ENCODE measurements around the gene IZUMO1.

DNA sequence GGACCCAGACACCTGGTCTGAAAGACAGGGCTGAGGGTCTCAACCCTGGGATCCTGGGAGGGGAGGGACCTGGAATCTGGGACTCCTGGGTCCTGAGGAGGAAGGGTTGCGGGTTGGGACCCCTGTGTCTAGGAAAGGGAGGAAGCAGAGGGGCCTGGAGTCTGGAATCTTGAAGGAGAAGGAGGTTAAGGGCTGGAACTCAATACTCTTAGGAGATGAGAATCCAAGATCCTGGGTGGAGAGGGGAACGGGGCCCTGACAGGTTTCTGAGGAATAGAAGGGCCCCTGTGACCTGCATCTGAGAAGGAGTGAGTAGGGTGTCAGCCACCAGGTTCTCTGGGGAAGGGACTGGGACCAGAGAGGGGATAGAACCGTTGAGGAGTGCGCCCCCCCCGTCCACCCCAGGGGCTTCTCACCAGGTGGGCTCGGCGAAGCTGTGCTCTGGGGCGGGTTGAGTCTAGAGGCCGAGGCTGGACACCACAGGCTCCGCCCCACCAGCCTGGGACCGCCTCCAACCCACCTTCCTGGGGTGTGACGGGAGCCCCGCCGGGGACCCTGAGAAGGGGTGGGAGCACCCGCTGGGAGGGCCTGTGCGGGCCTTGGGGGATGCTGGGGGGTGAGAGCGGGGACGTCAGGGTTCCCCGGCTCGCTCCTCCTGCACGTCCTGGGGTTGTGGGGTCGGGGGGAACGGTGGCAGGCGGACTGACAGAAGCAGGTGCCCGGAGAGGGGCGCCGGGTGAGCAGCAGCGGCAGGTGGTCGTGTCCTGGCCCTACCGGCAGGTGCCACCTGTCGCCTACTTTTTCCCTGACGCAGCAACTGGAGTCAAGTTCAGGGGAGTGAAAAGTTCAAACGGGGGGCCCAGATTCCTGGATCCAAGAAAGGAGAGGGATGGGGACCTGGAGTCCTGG is 27.2 kb downstream of the IZUMO1 start, which contains the start of gene MAMSTR:
- no peak for TF ChIP-seq ARNT2 (CRISPR knock-in tag; IDR thresholded peaks at IDR 0.05; ENCODE audit: low read depth)
- no peak for TF ChIP-seq CHD4 (IDR thresholded peaks at IDR 0.05; ENCODE audit: borderline replicate concordance, low read length)
- no peak for TF ChIP-seq JUNB (CRISPR knock-in tag; IDR thresholded peaks at IDR 0.05; ENCODE audit: borderline replicate concordance)
- TF ChIP-seq, protein P1, sequence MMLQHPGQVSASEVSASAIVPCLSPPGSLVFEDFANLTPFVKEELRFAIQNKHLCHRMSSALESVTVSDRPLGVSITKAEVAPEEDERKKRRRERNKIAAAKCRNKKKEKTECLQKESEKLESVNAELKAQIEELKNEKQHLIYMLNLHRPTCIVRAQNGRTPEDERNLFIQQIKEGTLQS (CRISPR knock-in tag; IDR thresholded peaks at IDR 0.05): no peak
- TF ChIP-seq CENPT (CRISPR knock-in tag; IDR thresholded peaks at IDR 0.05; ENCODE audit: low read depth): no peak
- TF ChIP-seq MAFK (conservative IDR thresholded peaks at IDR 0.05 in 1 of 2, IDR thresholded peaks at IDR 0.05 in 1 of 2; ENCODE audit: low read length in 2 of 2): no peak
- TF ChIP-seq, protein P2, sequence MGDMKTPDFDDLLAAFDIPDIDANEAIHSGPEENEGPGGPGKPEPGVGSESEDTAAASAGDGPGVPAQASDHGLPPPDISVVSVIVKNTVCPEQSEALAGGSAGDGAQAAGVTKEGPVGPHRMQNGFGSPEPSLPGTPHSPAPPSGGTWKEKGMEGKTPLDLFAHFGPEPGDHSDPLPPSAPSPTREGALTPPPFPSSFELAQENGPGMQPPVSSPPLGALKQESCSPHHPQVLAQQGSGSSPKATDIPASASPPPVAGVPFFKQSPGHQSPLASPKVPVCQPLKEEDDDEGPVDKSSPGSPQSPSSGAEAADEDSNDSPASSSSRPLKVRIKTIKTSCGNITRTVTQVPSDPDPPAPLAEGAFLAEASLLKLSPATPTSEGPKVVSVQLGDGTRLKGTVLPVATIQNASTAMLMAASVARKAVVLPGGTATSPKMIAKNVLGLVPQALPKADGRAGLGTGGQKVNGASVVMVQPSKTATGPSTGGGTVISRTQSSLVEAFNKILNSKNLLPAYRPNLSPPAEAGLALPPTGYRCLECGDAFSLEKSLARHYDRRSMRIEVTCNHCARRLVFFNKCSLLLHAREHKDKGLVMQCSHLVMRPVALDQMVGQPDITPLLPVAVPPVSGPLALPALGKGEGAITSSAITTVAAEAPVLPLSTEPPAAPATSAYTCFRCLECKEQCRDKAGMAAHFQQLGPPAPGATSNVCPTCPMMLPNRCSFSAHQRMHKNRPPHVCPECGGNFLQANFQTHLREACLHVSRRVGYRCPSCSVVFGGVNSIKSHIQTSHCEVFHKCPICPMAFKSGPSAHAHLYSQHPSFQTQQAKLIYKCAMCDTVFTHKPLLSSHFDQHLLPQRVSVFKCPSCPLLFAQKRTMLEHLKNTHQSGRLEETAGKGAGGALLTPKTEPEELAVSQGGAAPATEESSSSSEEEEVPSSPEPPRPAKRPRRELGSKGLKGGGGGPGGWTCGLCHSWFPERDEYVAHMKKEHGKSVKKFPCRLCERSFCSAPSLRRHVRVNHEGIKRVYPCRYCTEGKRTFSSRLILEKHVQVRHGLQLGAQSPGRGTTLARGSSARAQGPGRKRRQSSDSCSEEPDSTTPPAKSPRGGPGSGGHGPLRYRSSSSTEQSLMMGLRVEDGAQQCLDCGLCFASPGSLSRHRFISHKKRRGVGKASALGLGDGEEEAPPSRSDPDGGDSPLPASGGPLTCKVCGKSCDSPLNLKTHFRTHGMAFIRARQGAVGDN (CRISPR knock-in tag; IDR thresholded peaks at IDR 0.05): no peak
- TF ChIP-seq MED13 (CRISPR knock-in tag; IDR thresholded peaks at IDR 0.05): no peak
- TF ChIP-seq KLF9 (CRISPR knock-in tag; IDR thresholded peaks at IDR 0.05; ENCODE audit: low read depth): no peak
- TF ChIP-seq, protein P3, sequence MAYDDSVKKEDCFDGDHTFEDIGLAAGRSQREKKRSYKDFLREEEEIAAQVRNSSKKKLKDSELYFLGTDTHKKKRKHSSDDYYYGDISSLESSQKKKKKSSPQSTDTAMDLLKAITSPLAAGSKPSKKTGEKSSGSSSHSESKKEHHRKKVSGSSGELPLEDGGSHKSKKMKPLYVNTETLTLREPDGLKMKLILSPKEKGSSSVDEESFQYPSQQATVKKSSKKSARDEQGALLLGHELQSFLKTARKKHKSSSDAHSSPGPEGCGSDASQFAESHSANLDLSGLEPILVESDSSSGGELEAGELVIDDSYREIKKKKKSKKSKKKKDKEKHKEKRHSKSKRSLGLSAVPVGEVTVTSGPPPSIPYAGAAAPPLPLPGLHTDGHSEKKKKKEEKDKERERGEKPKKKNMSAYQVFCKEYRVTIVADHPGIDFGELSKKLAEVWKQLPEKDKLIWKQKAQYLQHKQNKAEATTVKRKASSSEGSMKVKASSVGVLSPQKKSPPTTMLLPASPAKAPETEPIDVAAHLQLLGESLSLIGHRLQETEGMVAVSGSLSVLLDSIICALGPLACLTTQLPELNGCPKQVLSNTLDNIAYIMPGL (CRISPR knock-in tag; IDR thresholded peaks at IDR 0.05; ENCODE audit: borderline replicate concordance in 1 of 2, low read depth in 1 of 2): no peak; a peak in 1 of 4 replicates
- TF ChIP-seq HCFC1 (IDR thresholded peaks at IDR 0.05; ENCODE audit: low read depth, low read length): no peak
- TF ChIP-seq, protein P4, sequence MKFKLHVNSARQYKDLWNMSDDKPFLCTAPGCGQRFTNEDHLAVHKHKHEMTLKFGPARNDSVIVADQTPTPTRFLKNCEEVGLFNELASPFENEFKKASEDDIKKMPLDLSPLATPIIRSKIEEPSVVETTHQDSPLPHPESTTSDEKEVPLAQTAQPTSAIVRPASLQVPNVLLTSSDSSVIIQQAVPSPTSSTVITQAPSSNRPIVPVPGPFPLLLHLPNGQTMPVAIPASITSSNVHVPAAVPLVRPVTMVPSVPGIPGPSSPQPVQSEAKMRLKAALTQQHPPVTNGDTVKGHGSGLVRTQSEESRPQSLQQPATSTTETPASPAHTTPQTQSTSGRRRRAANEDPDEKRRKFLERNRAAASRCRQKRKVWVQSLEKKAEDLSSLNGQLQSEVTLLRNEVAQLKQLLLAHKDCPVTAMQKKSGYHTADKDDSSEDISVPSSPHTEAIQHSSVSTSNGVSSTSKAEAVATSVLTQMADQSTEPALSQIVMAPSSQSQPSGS (CRISPR knock-in tag; IDR thresholded peaks at IDR 0.05): no peak

All from HepG2 (cell line).